Activated CD4-positive, alpha-beta T cell treated with anti-CD3 and anti-CD28 coated beads for 36 hours (primary cell): ENCODE data around the gene CBARP. TPM values are rescaled to one million over a fixed set of nuclear protein-coding genes. Genes with fewer than 3 reads are reported as not detected.
A peak's percentile ranks its signal among the peaks of the same experiment; 100 is the strongest.

Source experiments
- ATAC-seq: fragments of 200-7000 bp; cut with Tn5 transposase; one replicate; pipeline ENCODE4 v1.10.0; 2021; ENCODE audit warnings: mild to moderate bottlenecking, moderate library complexity
- CTCF ChIA-PET: fragments of 350-600 bp; sonication (Branson Sonifier 250); formaldehyde crosslinking; loops from one replicate; lab custom pipeline; 2021; ENCODE audit warnings: antibody characterized with exemption; lab: Charles Lee
- POLR2A ChIA-PET: fragments of 350-600 bp; sonication (Branson Sonifier 250); formaldehyde crosslinking; loops from one replicate; lab custom pipeline; 2021; ENCODE audit warnings: antibody characterized with exemption, inconsistent platforms; lab: Charles Lee
- DNase-seq: peaks from one replicate; pipeline ENCODE4 v3.0.0-alpha.2; 2020
- H3K27ac Mint-ChIP-seq: one replicate; pipeline ENCODE4 v1.8.0; 2021; ENCODE audit warnings: mixed read lengths
- H3K27me3 Mint-ChIP-seq: one replicate; pipeline ENCODE4 v1.8.0; 2021; ENCODE audit warnings: mixed read lengths
- H3K36me3 Mint-ChIP-seq: one replicate; pipeline ENCODE4 v1.8.0; 2021; ENCODE audit warnings: low read depth, mixed read lengths
- H3K4me1 Mint-ChIP-seq: one replicate; pipeline ENCODE4 v1.8.0; 2021; ENCODE audit warnings: mixed read lengths
- H3K4me3 Mint-ChIP-seq: one replicate; pipeline ENCODE4 v1.8.0; 2021; ENCODE audit warnings: mild to moderate bottlenecking, moderate library complexity, mixed read lengths
- H3K9me3 Mint-ChIP-seq: one replicate; pipeline ENCODE4 v1.8.0; 2021; ENCODE audit warnings: low read depth, mixed read lengths
- intact Hi-C, 2 experiments: fragments of 100-400 bp; cut with DNase I in 1 of 2; cut with micrococcal nuclease in 1 of 2; formaldehyde crosslinking; loops; one replicate each; pipeline versions ENCODE4 v1.14.2 to v1.15.1; 2022 to 2024; cut with DNase I, micrococcal nuclease
- total RNA-seq, 2 experiments: library from RNA; stranded (reverse); gene quantifications; one replicate each; pipeline ENCODE4 v1.2.3, GENCODE V29; 2021

Gene CBARP
- total RNA-seq, 2 experiments from 2014 or later, result 0.82 to 1.1 TPM

- Mint-ChIP-seq H3K4me1 (peaks cover 16% of the 10 kb centered on the region), H3K36me3 (peaks cover 22% of the 10 kb centered on the region), H3K27ac (no peak overlapping the region), H3K9me3 (no peaks in the 10 kb centered on the region), H3K27me3 (peaks cover 17% of the 10 kb centered on the region), H3K4me3 (peak overlapping the region; percentile 30)
- CTCF ChIA-PET, result no interaction called here
- POLR2A ChIA-PET, result no interaction called here
- no peak for DNase-seq
- intact Hi-C loops, result no loop called here
- ATAC-seq, result no peak
Measured at GRCh38 chr19:1281569-1282287, 43.9 kb upstream of the CBARP start.

DNA sequence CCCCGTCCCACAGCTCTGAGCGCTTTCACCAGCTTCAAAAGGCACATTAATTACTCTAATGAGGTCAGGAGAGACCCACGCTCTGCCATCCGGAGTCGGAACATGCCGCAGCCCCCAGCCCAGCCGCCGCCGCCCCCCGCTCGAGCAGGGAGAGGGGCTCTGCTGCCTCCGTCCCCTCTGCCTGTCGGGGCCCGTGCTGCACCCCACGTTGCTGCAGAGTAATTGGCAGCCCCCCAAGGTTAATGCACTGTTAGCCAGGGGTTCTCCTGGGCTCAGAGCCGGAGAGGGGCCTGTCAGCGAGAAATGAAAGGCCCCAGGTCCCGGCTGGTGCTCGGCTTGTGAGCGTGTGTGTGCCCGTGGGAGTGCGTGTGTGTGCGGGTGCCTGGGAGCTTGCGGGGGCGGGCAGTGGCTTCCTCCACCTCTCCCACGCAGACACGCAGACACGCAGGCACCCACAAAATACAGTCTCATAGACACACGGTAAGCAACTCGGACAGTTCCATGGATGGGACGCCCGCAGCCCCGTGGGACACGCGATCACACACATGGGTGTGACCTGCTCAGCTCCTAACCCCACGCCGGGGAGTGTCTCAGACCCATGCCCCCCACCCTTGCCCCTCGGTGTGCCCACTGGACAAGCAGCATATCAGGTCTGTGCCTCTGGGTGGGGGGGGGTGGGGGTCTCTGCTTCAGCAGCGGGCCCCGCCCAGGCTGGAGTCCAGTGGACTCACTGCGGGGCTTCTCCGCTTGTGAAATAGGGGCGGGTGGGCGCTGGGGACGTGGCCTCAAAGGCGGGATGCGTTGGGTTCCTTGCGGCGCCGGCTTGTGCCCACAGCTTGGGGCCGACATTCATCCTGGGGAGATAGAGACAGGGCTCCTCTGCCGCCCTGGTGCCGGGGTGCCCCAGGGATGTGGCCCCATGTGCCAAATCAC is 43.1 kb upstream of the CBARP start:
- H3K27ac Mint-ChIP-seq, result no peak overlapping the region
- peaks cover 14% of the 10 kb centered on the region for H3K27me3 Mint-ChIP-seq
- POLR2A ChIA-PET, result no interaction called here
- H3K9me3 Mint-ChIP-seq, result no peaks in the 10 kb centered on the region
- no peak overlapping the region for H3K4me3 Mint-ChIP-seq
- peaks cover 17% of the 10 kb centered on the region for H3K4me1 Mint-ChIP-seq
- DNase-seq, result no peak
- intact Hi-C loops, result no loop called here
- peaks cover 25% of the 10 kb centered on the region for H3K36me3 Mint-ChIP-seq
- no peak for ATAC-seq
- CTCF ChIA-PET, result interaction anchor here (1.4 to 1.5 kb wide), 2 partner anchors 10 to 75 kb away, joined by 3 to 5 read pairs; no protein-coding TSS in a partner anchor

GRCh38 chr19:1279782-1280341 is 42.1 kb upstream of the CBARP start:
- peaks cover 17% of the 10 kb centered on the region for H3K4me1 Mint-ChIP-seq
- H3K4me3 Mint-ChIP-seq, result no peak overlapping the region
- ChIA-PET CTCF (interaction anchor here (0.6 to 1.5 kb wide), 10 partner anchors 11 to 854 kb away, joined by 3 to 5 read pairs (median 3); no protein-coding TSS in a partner anchor), POLR2A (interaction anchor here (0.6 to 1.6 kb wide), 3 partner anchors 11 to 92 kb away, joined by 3 to 8 read pairs (median 7); partner anchors contain the start of gene CIRBP)
- ATAC-seq (peak; percentile 21), DNase-seq (peak; percentile 89)
- H3K36me3 Mint-ChIP-seq, result peaks cover 25% of the 10 kb centered on the region
- intact Hi-C loops, result loop anchor here (1.0 to 5.0 kb wide), 5 partner anchors 77 to 233 kb away; partner anchors contain the start of genes NDUFS7 (in 2 of the 2), ADAMTSL5 (in 1 of the 2) and DAZAP1 (in 1 of the 2)
- peaks cover 10% of the 10 kb centered on the region for H3K27me3 Mint-ChIP-seq
- H3K9me3 Mint-ChIP-seq, result no peaks in the 10 kb centered on the region
- H3K27ac Mint-ChIP-seq, result no peak overlapping the region

DNA sequence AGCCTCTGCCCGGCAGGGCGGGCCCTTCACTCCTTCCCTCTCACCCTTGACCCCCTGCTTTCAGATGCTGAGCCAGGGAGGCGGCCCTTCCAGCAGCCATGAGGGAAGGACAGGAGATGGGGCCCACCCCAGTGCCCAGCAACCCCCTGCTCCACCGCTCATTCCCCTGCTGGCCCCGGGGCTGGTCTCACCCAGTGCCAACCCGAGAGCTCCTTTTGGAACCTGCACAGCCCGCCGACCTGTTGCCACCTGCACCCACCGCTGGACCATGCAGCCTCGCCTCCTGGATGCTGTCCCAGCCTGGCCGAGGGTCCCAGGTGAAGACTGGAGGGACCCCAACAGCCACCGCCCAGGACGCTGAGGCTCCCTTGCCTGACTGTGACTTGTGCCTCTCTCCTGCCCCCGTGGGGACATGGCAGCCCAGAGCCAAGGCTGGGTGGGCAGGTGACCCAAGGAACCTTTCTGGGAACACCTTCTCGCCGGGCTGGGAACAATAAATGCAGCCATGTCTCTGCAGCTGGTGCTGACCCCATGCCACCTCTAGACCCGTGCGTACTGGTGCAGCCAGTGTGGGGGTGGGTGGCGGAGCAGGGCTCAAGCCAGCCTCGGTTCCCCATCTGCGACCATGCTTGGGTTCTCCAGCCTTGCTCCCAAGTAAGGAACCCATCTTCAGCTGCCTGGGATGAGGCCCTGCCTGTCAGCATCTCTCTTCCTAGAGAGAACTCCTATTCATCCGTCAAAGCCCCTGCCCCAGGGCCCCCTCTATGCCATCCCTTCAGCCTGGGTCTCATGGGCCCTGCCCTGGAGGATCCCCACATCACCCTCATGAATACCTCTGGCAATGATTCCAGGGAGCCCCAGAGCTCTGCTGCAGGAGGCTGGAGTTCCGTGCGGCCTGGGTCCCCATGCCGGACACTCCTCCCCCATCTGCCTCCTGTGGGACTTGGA is 41.2 kb upstream of the CBARP start:
- POLR2A ChIA-PET, result interaction anchor here (0.6 to 1.6 kb wide), 2 partner anchors 10 to 93 kb away, joined by 7 to 8 read pairs; partner anchors contain the start of gene CIRBP
- H3K4me3 Mint-ChIP-seq, result no peak overlapping the region
- no peak for ATAC-seq

GRCh38 chr19:1278074-1278473 is 40.3 kb upstream of the CBARP start:
- peak overlapping the region; percentile 13 for H3K27ac Mint-ChIP-seq
- ChIA-PET POLR2A (interaction anchor here (0.9 kb wide), 1 partner anchor 9 kb away, joined by 3 read pairs; the partner anchor contains the start of gene CIRBP), CTCF (interaction anchor here (1.4 kb wide), 1 partner anchor 9 kb away, joined by 3 read pairs; no protein-coding TSS in a partner anchor)
- intact Hi-C loops, result loop anchor here (2.0 to 5.0 kb wide), 4 partner anchors 79 to 235 kb away; partner anchors contain the start of genes ADAMTSL5 (in 1 of the 2), DAZAP1 (in 1 of the 2) and NDUFS7 (in 1 of the 2)
- no peaks in the 10 kb centered on the region for H3K9me3 Mint-ChIP-seq
- ATAC-seq, result no peak
- H3K4me3 Mint-ChIP-seq, result peak overlapping the region; percentile 15
- DNase-seq, result no peak
- peaks cover 29% of the 10 kb centered on the region for H3K4me1 Mint-ChIP-seq
- peaks cover 41% of the 10 kb centered on the region for H3K36me3 Mint-ChIP-seq
- no peaks in the 10 kb centered on the region for H3K27me3 Mint-ChIP-seq

More for the DNA sequence above, 41.2 kb upstream of the CBARP start:
- intact Hi-C loops, result loop anchor here (1.0 to 5.0 kb wide), 5 partner anchors 78 to 234 kb away; partner anchors contain the start of genes NDUFS7 (in 2 of the 2), ADAMTSL5 (in 1 of the 2) and DAZAP1 (in 1 of the 2)
- peaks cover 31% of the 10 kb centered on the region for H3K36me3 Mint-ChIP-seq
- H3K4me1 Mint-ChIP-seq, result peaks cover 21% of the 10 kb centered on the region
- CTCF ChIA-PET, result interaction anchor here (0.6 to 1.5 kb wide), 10 partner anchors 12 to 855 kb away, joined by 3 to 5 read pairs (median 3); no protein-coding TSS in a partner anchor
- no peak for DNase-seq
- H3K27me3 Mint-ChIP-seq, result peaks cover 2% of the 10 kb centered on the region
- H3K27ac Mint-ChIP-seq, result no peak overlapping the region
- H3K9me3 Mint-ChIP-seq, result no peaks in the 10 kb centered on the region

DNA sequence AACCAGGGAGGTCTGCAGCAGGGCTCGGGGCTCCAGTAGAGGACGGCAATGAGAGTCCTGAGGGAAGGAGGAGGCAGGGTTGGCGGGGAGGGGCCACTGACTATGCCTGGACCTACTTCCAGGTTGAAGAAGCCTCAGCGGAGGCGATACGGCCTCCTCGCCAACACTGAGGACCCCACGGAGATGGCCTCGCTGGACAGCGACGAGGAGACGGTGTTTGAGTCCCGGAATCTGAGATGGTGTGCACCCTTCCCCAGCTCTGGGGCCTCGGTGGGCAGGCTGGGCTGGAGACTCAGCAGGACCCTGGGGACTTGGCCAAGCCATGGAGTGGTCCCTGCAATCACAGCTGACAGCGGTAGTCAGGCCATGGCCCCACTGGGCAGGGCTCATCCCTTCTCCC is 39.3 kb upstream of the CBARP start:
- no peak for DNase-seq
- Mint-ChIP-seq H3K36me3 (peaks cover 50% of the 10 kb centered on the region), H3K4me1 (peaks cover 38% of the 10 kb centered on the region), H3K4me3 (peak overlapping the region; percentile 83), H3K27me3 (no peaks in the 10 kb centered on the region), H3K27ac (peak overlapping the region; percentile 95), H3K9me3 (no peaks in the 10 kb centered on the region)
- ChIA-PET POLR2A (interaction anchor here (0.9 kb wide), 1 partner anchor 8 kb away, joined by 3 read pairs; the partner anchor contains the start of gene CIRBP), CTCF (interaction anchor here (1.4 kb wide), 1 partner anchor 10 kb away, joined by 3 read pairs; no protein-coding TSS in a partner anchor)
- no peak for ATAC-seq
- intact Hi-C loops, result loop anchor here in 1 of 2 experiments (5.0 kb wide), 3 partner anchors 80 to 130 kb away; partner anchors contain the start of genes DAZAP1 and NDUFS7

- peak; percentile 65 for DNase-seq
- intact Hi-C loops, result loop anchor here in 1 of 2 experiments (5.0 kb wide), 3 partner anchors 81 to 131 kb away; partner anchors contain the start of genes DAZAP1 and NDUFS7
Measured at GRCh38 chr19:1276628-1277022, 38.8 kb upstream of the CBARP start.

DNA sequence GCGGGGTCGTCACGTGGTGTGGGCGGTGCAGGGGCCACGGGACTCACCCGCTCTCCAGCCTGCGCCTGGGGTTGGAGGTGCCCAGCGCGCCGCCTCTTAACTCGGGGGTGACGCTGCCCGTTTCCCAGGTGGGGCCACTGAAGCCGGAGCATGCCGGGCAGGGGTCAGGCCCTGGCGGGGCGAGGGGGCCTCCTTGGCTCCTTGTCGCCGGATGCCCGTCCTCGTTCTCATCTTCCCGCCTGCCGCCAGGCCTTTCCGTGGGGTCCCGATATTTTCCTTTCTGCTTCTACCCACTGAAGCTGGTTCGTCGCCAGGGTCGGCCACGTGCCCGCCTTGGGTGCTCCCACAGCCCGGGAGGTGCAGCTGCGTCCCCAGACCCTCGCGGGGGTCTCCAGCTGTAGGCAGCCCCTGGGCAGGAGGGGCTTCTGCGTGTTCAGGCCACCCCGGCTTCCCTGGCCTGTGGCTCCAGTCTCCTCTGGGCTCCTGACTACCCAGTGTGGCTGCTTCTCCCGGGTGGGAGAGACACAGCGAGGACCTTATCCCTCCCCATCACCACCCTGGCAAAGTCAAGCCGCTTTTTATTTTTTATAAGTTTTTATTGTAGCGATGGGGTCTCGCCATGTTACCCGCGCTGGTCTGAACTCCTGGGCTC is 38.3 kb upstream of the CBARP start:
- ATAC-seq (no peak), DNase-seq (no peak)
- ChIA-PET POLR2A (no interaction called here), CTCF (no interaction called here)
- Mint-ChIP-seq H3K27me3 (no peaks in the 10 kb centered on the region), H3K9me3 (no peaks in the 10 kb centered on the region), H3K36me3 (peaks cover 59% of the 10 kb centered on the region), H3K4me1 (peaks cover 48% of the 10 kb centered on the region), H3K4me3 (peak overlapping the region; percentile 83), H3K27ac (peak overlapping the region; percentile 95)
- intact Hi-C loops, result loop anchor here (1.0 to 5.0 kb wide), 15 partner anchors 15 to 613 kb away; partner anchors contain the start of genes DAZAP1 (in 2 of the 2), NDUFS7 (in 2 of the 2), MBD3 (in 1 of the 2) and PCSK4 (in 1 of the 2)

More at GRCh38 chr19:1276628-1277022, 38.8 kb upstream of the CBARP start:
- CTCF ChIA-PET, result interaction anchor here (1.4 kb wide), 1 partner anchor 11 kb away, joined by 3 read pairs; no protein-coding TSS in a partner anchor
- Mint-ChIP-seq H3K4me1 (peaks cover 42% of the 10 kb centered on the region), H3K36me3 (peaks cover 54% of the 10 kb centered on the region), H3K27me3 (no peaks in the 10 kb centered on the region), H3K4me3 (peak overlapping the region; percentile 83), H3K27ac (peak overlapping the region; percentile 95), H3K9me3 (no peaks in the 10 kb centered on the region)
- POLR2A ChIA-PET, result no interaction called here
- peak; percentile 7 for ATAC-seq
